GM21381 (cell line): ENCODE measurements around the gene OPRM1.

Experiments
- ATAC-seq: cut with Tn5 transposase; IDR thresholded peaks from one replicate; pipeline ENCODE4 v1.9.1; 2021; ENCODE audit warnings: mild to moderate bottlenecking, moderate library complexity; ENCODE audit not compliant: unreplicated experiment

Gene OPRM1

GRCh38 chr6:154080461-154081189 lies 41.6 kb downstream of the OPRM1 start:
- no peak for ATAC-seq

GRCh38 chr6:154086510-154086909 lies 47.5 kb downstream of the OPRM1 start:
- no peak for ATAC-seq

GRCh38 chr6:154092326-154092962 lies 53.4 kb downstream of the OPRM1 start:
- no peak for ATAC-seq

- no peak for ATAC-seq
These were observed 54.4 kb downstream of the OPRM1 start for GRCh38 chr6:154093231-154094044.

- ATAC-seq, result no peak
These were observed 56.5 kb downstream of the OPRM1 start for GRCh38 chr6:154095571-154095970.

- no peak for ATAC-seq
These were observed 57.3 kb downstream of the OPRM1 start for GRCh38 chr6:154096316-154096715.

GRCh38 chr6:154096834-154097233 lies 57.8 kb downstream of the OPRM1 start:
- ATAC-seq, result no peak

GRCh38 chr6:154099211-154099610 lies 60.2 kb downstream of the OPRM1 start:
- ATAC-seq, result no peak

- no peak for ATAC-seq
These were observed 67.2 kb downstream of the OPRM1 start for GRCh38 chr6:154106251-154106650.

GRCh38 chr6:154111025-154111424 lies 72.0 kb downstream of the OPRM1 start:
- no peak for ATAC-seq

GRCh38 chr6:154112181-154112809 lies 73.3 kb downstream of the OPRM1 start:
- ATAC-seq, result no peak

- ATAC-seq, result no peak
These were observed 74.4 kb downstream of the OPRM1 start for GRCh38 chr6:154113392-154113791.

GRCh38 chr6:154117485-154117884 lies 78.4 kb downstream of the OPRM1 start:
- no peak for ATAC-seq

- ATAC-seq, result no peak
These were observed 83.3 kb downstream of the OPRM1 start for GRCh38 chr6:154122195-154122925.

GRCh38 chr6:154123155-154123956 lies 84.3 kb downstream of the OPRM1 start:
- ATAC-seq, result no peak

- no peak for ATAC-seq
These were observed 86.4 kb downstream of the OPRM1 start for GRCh38 chr6:154125421-154125820.

- ATAC-seq, result no peak
These were observed 88.6 kb downstream of the OPRM1 start for GRCh38 chr6:154127657-154128056.

- no peak for ATAC-seq
These were observed 95.6 kb downstream of the OPRM1 start for GRCh38 chr6:154134471-154135147.

GRCh38 chr6:154138793-154139192 lies 99.8 kb downstream of the OPRM1 start:
- no peak for ATAC-seq
